GM18498 (cell line): ENCODE data around the gene SETD1A.
"Not testable (repeated sequence)": the region's sequence is repeated elsewhere in the genome, so short reads cannot be mapped to it uniquely, and the experiment has no call there.

ENCODE experiments used
- ATAC-seq: cut with Tn5 transposase; IDR thresholded peaks from one replicate; pipeline ENCODE4 v1.9.1; 2021; ENCODE audit warnings: mild to moderate bottlenecking, moderate library complexity; ENCODE audit not compliant: unreplicated experiment

SETD1A gene

DNA sequence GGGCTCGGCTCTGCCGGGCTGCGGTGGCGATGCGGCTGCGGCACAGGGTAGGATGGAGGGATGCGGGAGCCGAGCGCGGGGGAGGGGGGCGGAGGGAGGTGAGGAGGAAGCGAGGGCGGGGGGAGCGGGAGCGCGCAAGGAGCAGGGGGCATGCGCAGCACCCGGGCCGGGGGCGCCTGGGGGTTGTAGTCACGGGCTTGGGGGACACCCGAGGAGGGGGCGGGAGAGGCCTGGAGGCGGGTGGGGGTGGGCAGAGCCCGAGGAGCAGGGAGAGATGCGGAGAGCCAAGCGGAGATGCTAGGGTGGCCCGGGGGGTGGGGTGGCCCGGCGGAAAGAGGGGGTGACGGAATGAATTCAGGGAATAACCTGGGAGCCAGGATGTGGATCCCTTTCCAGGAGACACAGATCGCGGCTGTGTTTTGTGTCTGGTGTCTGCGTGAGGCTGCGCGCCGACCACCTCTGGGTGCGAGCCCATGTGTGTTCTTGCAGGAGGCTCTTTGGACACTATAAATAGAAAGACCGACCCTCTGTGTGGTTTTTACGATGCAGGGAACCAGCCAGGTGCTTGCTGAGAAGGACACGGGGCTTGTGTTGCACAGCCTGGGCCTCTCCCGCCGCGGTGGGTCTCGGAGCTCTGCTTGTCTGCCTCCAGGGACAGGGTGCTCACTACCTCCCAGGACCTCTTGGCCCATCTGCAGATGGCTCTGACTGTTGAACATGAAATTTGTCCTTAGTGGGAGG lies 53.2 kb downstream of the SETD1A start, which contains the start of gene STX1B:
Gene STX1B (minus strand): TSS at position 54 of the 741 bp plus-strand sequence. CDS start 242 bp downstream, outside the sequence.
- ATAC-seq, result no peak

DNA sequence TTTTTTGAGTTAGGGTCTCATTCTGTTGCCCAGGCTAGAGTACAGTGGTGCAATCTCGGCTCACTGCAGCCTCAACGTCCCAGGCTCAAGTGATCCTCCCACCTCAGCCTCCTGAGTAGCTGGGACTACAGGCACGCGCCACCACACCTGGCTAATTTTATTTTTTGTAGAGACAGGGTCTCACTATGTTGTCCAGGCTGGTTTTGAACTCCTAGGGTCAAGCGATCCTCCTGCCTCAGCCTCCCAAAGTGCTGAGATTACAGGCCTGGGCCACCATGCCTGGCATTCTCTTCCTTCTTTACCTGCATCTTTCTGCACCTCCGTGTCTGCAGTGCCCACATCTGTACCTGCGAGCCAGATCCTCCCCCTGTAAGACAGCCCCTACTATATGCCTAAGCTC lies 54.3 kb downstream of the SETD1A start:
- not testable (repeated sequence) for ATAC-seq

DNA sequence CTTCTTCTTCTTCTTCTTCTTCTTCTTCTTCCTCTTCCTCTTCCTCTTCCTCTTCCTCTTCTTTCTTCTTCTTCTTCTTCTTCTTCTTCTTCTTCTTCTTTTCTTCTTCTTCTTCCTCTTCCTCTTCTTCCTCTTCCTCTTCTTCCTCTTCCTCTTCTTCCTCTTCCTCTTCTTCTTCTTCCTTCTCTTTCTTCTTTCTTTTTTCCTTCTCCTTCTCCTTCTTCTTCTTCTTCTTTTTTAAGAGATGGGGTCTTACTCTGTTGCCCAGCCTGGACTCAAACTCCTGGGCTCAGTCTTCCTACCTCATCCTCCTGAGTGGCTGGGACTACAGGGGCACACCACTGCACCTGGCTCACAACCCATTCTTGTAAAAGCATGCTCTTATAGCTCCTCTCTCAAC lies 55.7 kb downstream of the SETD1A start:
- ATAC-seq, result not testable (repeated sequence)

DNA sequence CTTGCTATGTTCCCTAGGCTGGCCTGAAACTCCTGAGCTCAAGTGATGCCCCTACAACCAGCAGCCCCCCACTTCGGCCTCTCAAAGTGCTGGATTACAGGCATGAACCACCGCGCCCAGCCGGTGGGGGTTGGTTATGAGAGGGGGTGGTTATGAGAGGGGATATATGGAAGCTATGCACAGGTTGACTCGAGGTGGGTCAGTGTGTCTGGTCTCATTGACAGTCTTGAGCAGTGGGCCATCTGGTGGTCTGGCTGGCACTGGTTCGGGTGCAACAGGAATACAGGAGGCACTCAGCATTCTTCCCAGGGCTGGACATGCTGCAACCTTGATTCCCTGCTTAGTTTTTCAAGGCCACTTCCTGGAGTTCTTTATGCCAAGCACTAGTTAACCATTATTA lies 58.5 kb downstream of the SETD1A start:
- ATAC-seq, result no peak

DNA sequence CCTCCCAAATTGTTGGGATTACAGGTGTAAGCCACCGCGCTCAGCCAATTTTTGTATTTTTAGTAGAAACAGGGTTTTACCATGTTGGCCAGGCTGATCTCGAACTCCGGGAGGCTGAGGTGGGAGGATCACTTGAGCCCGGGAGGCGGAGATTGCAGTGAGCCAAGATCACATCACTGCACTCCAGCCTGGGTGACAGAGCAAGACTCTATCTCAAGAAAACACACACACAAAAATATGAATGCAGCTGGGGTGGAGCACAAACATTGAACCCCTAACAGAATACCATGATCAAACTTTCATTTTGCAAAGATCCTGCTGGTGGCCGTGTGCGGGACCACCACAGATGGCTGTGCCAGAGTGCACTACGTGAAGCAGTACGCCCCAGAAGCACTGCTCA lies 60.2 kb downstream of the SETD1A start:
- not testable (repeated sequence) for ATAC-seq

DNA sequence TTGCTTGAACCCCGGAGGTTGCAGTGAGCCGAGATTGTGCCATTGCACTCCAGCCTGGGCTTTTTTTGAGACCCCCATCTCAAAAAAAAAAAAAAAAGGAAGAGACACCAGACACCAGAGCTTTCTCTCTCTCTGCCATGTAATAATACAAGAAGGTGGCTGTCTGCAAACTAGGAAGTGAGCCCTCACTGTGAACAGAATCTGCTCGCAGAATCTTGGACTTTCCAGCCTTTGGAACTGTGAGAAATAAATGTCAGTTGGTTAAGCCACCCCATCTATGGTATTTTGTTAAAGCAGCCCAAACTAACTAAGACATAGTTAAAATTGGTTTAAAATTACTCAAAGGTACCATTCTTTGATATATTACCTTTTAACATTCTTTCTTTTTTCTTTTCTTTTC lies 63.0 kb downstream of the SETD1A start:
- no peak for ATAC-seq

DNA sequence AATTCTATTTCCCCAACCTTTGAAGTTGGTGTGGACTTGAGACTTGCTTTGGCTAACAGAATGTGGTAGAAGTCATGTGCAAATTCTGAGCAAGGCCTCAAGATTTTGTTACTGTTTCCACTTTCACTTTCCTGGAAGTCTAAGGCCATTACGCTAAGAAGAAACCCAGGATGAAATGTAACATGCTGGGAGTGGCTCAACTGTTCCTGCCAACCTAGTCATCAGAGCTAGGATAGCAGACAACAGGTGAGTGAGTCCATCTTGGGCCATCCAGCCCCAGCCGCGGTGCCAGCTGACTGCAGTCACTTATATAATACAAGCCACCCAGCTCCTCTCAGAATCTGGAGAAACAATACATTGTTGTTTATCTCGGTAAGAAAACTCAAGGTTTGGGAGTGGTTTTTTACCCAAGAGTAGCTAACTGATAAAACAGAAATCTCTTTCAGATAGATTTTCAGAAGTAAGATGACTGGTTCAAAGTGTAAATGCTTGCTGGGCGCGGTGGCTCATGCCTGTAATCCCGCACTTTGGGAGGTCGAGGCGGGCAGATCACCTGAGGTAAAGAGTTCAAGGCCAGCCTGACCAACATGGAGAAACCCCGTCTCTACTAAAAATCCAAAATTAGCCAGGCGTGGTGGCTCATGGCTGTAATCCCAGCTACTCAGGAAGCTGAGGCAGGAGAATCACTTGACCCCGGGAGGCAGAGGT lies 65.1 kb downstream of the SETD1A start:
- ATAC-seq, result no peak

DNA sequence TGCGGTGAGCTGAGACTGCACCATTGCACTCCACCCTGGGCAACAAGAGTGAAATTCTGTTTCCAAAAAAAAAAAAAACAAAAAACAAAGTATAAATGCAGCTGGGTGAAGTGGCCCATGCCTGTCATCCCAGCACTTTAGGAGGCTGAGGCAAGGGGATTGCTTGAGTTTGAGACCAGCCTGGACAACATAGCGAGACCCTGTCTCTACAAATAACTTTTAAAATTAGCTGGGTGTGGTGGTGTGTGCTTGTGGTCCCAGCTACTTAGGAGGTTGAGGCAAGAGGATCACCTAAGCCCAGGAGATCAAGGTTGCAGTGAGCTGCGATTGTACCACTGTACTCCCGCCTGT lies 65.7 kb downstream of the SETD1A start:
- no peak for ATAC-seq

DNA sequence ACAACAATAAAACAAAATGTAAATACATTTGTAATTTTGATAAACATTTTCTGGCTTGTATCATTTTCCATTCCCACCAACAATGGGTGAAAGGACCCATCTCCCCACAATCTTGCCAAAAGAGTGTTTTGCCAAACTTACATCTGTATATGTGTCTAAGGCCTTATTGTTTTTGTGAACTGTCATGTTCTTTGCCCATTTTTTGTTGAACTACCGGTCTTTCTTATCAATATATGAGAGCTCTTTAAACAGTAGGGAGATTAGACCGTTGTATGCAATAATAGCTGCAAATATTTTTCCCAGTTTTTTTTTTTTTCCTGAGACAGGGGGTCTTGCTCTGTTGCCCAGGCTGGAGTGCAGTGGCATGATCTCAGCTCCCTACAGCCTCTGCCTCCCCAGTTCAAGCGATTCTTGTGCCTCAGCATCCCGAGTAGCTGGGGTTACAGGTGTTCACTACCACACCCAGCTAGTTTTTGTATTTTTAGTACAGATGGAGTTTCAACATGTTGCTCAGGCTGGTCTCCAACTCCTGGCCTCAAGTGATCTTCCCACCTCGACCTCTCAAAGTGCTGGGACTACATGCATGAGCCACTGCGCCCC lies 66.2 kb downstream of the SETD1A start:
- ATAC-seq, result no peak

DNA sequence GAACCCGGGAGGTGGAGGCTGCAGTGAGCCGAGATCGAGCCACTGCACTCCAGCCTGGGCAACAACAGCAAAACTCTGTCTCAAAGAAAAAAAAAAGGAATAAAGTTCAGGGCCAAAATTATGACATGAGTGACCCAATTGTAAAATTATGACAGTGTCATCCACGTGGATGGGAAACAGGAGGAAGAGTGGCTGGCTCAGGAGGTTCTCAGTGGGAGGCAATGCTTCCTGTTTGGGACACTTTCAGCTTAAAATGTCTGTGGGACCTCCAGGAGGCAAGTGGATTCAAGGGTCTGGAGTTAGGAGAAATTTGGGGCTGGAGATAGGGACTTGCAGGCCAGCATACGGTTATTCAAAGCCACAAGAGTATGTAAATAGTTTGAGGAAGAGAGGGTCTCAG lies 67.8 kb downstream of the SETD1A start:
- ATAC-seq, result no peak

DNA sequence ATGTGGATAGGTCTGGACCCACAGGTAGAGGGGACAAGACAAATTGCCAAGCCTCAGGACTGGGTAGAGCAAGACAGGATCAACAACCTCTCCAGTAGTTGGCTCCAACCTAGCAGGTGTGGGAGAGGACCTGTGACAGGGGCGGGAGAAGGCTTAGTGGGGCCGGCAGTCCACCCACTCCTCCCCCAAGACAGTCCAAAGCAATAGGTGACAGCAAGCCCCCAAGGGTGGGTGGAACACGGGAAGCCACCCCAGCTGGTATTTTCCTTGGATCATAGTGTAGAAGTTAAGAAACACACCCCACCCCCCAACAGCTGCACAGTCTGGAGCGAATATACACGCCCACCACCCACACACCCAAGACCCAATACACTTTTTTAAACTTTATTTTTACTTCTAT lies 71.7 kb downstream of the SETD1A start:
- no peak for ATAC-seq

DNA sequence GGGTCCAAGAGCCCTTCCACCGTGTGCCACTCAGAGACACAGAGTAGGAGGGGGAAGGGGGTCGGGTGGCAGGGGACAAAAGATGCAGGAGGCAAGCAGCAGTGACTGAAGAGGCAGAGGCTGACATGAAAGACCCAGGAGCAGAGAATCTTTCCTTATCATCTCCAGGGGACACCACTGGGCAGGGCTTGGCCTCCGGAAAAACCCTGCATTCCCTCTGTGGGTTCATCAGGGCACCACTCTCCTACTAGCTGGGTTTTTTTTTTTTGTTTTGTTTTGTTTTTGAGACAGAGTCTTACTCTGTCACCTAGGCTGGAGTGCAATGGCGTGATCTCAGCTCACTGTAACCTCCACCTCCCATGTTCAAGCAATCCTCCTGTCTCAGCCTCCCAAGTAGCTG lies 73.7 kb downstream of the SETD1A start:
- no peak for ATAC-seq

DNA sequence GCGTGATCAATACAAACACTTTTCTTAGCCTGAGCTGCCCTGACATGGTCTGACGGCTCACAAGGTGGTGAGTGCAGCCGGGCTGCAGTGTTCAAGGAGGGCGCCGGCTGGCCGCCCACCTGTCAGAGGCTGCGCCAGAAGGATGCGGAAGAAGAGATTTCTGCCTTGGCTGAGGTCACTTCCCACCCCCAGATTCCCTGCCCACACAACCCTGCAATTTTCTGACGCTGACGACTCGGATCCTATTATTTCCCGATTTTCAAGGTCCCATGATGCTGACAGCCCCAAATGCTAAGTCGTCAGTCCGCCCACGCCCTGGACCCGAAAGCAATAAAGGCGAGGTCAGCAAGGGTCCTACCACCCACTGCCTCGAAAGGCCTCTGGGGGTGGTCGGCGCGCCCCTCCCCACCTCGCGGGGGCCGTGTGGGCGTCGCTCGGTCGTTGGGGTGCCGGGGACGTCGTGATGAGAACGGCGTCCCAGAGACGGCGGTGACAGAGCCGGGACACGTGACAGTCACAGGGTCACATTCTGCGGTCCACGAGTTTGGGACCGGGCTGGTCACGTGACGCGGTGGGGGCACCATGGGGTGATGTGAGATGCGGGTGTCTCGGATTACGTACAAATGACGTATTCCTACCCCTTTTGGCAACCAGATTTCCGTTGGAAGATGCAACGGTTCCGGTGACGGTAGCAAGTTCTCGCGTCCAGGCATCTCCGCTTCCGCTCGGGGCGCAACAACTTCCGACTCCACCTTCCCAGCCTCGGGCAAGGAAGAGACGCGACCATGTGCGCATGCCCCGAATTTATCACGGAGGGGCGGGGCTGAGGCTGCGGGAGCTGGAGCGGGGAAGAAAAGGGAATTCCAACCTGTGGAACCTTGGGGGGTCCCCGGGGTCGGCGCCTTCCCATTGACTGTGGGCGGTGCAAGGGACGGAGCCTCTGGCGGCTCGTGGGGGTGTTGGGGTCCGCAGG lies 75.5 kb downstream of the SETD1A start, which contains the start of gene STX4:
Gene STX4 (plus strand): TSS at position 823 of the 973 bp plus-strand sequence. CDS start 248 bp downstream, outside the sequence.
- ATAC-seq, result peak; percentile 77

DNA sequence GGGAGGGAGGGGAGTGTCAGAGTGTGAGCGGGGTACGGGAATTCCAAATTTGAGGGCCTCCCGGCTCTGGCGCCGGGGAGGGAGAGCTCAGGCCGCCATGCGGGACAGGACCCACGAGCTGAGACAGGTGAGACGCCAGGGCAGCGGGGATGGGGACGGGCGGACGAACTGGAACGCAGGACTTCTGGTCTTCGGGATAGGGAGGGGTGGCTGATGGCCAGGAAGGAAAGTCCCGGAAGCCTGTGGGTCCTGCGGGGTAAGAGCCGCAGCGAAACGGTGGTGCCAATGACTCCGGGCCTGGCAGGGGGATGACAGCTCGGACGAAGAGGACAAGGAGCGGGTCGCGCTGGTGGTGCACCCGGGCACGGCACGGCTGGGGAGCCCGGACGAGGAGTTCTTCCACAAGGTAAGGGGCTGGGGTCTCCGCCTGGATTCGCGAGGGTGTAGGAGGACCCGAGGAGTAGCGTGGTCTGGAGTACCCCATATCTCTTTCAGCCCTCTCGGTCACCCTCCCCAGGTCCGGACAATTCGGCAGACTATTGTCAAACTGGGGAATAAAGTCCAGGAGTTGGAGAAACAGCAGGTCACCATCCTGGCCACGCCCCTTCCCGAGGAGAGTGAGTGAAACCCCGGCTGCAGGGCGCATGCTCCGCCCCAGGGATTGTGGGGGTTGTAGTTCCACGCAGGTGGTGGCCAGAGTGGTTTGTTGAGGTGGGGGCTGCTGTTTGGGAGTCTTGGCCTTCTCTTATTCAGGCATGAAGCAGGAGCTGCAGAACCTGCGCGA lies 76.3 kb downstream of the SETD1A start:
- ATAC-seq, result peak; percentile 41
